Fibroblast of lung (primary cell): Measurements from ENCODE around the gene TMEM150A. TPM values are rescaled to one million over a fixed set of nuclear protein-coding genes. Genes with fewer than 3 reads are reported as not detected.

Experiments
- DNase-seq, 2 donors: peaks; one replicate each; pipeline versions ENCODE4 v3.0.0 to v3.0.0-alpha.2; 2010; ENCODE audit warnings: low read depth in 2 of 2
- H2AFZ ChIP-seq: 2 replicates; pipeline ENCODE4 v1.5.1; 2012; ENCODE audit warnings: low read length, control low read depth, inconsistent platforms
- H3K27ac ChIP-seq: 2 replicates; pipeline ENCODE4 v1.5.1; 2011; ENCODE audit warnings: low read length, control low read depth; ENCODE audit not compliant: insufficient read depth
- H3K27me3 ChIP-seq: 2 replicates; pipeline ENCODE4 v1.5.1; 2011; ENCODE audit warnings: mild to moderate bottlenecking, low read length; ENCODE audit not compliant: control insufficient read depth, insufficient read depth
- H3K36me3 ChIP-seq: 2 replicates; pipeline ENCODE4 v1.5.1; 2011; ENCODE audit warnings: low read length; ENCODE audit not compliant: control insufficient read depth, insufficient read depth
- H3K4me1 ChIP-seq: 2 replicates; pipeline ENCODE4 v1.5.1; 2011; ENCODE audit warnings: low read length; ENCODE audit not compliant: control insufficient read depth, insufficient read depth; ENCODE audit errors: extremely low read depth
- H3K4me2 ChIP-seq: 2 replicates; pipeline ENCODE4 v1.5.1; 2011; ENCODE audit warnings: low read length, control low read depth; ENCODE audit not compliant: insufficient read depth; ENCODE audit errors: extremely low read depth
- H3K4me3 ChIP-seq, 4 experiments: fragments of 200-600 bp in 1 of 4; sonication (generic) in 1 of 4; replicated peaks in 1 of 4; 2 replicates each; pipeline ENCODE4 v1.5.1; 2011 to 2016; ENCODE audit warnings: low read length in 4 of 4, low read depth in 3 of 4, mild to moderate bottlenecking in 3 of 4, control low read depth in 2 of 4, inconsistent platforms in 1 of 4, mixed read lengths in 1 of 4; ENCODE audit not compliant: insufficient read depth in 1 of 4; ENCODE audit errors: control extremely low read depth in 1 of 4
- H3K79me2 ChIP-seq: 2 replicates; pipeline ENCODE4 v1.5.1; 2012; ENCODE audit warnings: mild to moderate bottlenecking, low read length, inconsistent platforms; ENCODE audit not compliant: control insufficient read depth, insufficient read depth
- H3K9ac ChIP-seq: 2 replicates; pipeline ENCODE4 v1.5.1; 2011; ENCODE audit warnings: mild to moderate bottlenecking, low read length, control low read depth; ENCODE audit not compliant: insufficient read depth
- H3K9me3 ChIP-seq: 2 replicates; pipeline ENCODE4 v1.5.1; 2012; ENCODE audit warnings: low read depth, low read length; ENCODE audit not compliant: control insufficient read depth, insufficient read depth
- H4K20me1 ChIP-seq: 2 replicates; pipeline ENCODE4 v1.5.1; 2011; ENCODE audit warnings: low read length; ENCODE audit not compliant: control insufficient read depth, insufficient read depth; ENCODE audit errors: extremely low read depth
- CTCF ChIP-seq, 2 donors: IDR thresholded peaks in 1 of 2; conservative IDR thresholded peaks in 1 of 2; 1 replicate in 1 of 2; 2 replicates in 1 of 2; pipeline ENCODE4 v1.5.1; 2011 to 2012; ENCODE audit warnings: low read length in 2 of 2, control low read depth in 1 of 2, inconsistent platforms in 1 of 2, low read depth in 1 of 2, mild to moderate bottlenecking in 1 of 2
- EZH2 ChIP-seq: IDR thresholded peaks from 2 replicates; pipeline ENCODE4 v1.5.1; 2012; ENCODE audit warnings: low read length, control low read depth, mild to moderate bottlenecking; ENCODE audit errors: missing control alignments
- polyA plus RNA-seq, 2 donors: library from polyadenylated mRNA; depleted of rRNA in 1 of 2; stranded (reverse) in 1 of 2; unstranded in 1 of 2; fragments of >200 nt; gene quantifications; 2 replicates each; pipeline ENCODE4 v1.2.1, GENCODE V29; 2011 to 2012; ENCODE audit warnings: missing spikeins in 1 of 2
- total RNA-seq: library from RNA; depleted of rRNA; stranded (reverse); fragments of >200 nt; gene quantifications from 2 replicates; pipeline ENCODE4 v1.2.1, GENCODE V29; 2014

The TMEM150A gene
- total and polyA plus RNA-seq, 2 donors (not counting 1 experiment from before 2014, with no cell fraction given), result 13.2 to 15.5 TPM

GRCh38 chr2:85596026-85596333 is 6.5 kb downstream of the TMEM150A start:
- Histone ChIP-seq H3K4me3 (peak overlapping the region; percentile 49 to 95 (median 81)), H3K9ac (peak overlapping the region; percentile 86), H4K20me1 (no peaks in the 10 kb centered on the region), H3K27ac (peak overlapping the region; percentile 88), H3K4me2 (peak overlapping the region; percentile 80), H3K79me2 (peaks cover 26% of the 10 kb centered on the region), H3K27me3 (no peaks in the 10 kb centered on the region), H2AFZ (no peak overlapping the region), H3K9me3 (no peaks in the 10 kb centered on the region), H3K36me3 (peaks cover 21% of the 10 kb centered on the region), H3K4me1 (peaks cover 24% of the 10 kb centered on the region)
- DNase-seq, result no peak
- TF ChIP-seq EZH2, result no peak
- TF ChIP-seq CTCF (conservative IDR thresholded peaks at IDR 0.05 in 1 of 2, IDR thresholded peaks at IDR 0.05 in 1 of 2; ENCODE audit: low read depth in 1 of 2, low read length in 2 of 2), result no peak

- no peak for TF ChIP-seq CTCF (conservative IDR thresholded peaks at IDR 0.05 in 1 of 2, IDR thresholded peaks at IDR 0.05 in 1 of 2; ENCODE audit: low read depth in 1 of 2, low read length in 2 of 2)
- TF ChIP-seq EZH2, result no peak
- peak within 1 kb of the TSS; percentile 84 for H3K4me2 ChIP-seq
- H3K27ac ChIP-seq, result peak within 1 kb of the TSS; percentile 88
- H3K79me2 ChIP-seq, result peaks cover 26% of the 10 kb centered on the region
- no peaks in the 10 kb centered on the region for H3K27me3 ChIP-seq
- H3K36me3 ChIP-seq, result peaks cover 21% of the 10 kb centered on the region
- peak within 1 kb of the TSS; percentile 51 for H2AFZ ChIP-seq
- peaks cover 29% of the 10 kb centered on the region for H3K4me1 ChIP-seq
- peak within 1 kb of the TSS; percentile 86 for H3K9ac ChIP-seq
- no peaks in the 10 kb centered on the region for H3K9me3 ChIP-seq
- DNase-seq, result peak; percentile 99
- peak within 1 kb of the TSS; percentile 49 to 95 (median 81) for H3K4me3 ChIP-seq
- H4K20me1 ChIP-seq, result no peaks in the 10 kb centered on the region
Measured at GRCh38 chr2:85595301-85596025, 7.0 kb downstream of the TMEM150A start, which contains the start of gene RNF181. Gene RNF181, plus strand, starts transcription at chr2:85595745. Its CDS starts 19 bp downstream, at chr2:85595764.

GRCh38 chr2:85594715-85595300 is 7.7 kb downstream of the TMEM150A start:
- Histone ChIP-seq H3K27ac (peak overlapping the region; percentile 88), H3K4me3 (peak overlapping the region; percentile 43 to 95 (median 64)), H3K9me3 (no peaks in the 10 kb centered on the region), H3K27me3 (no peaks in the 10 kb centered on the region), H2AFZ (peak overlapping the region; percentile 51), H3K4me2 (peak overlapping the region; percentile 84), H3K4me1 (peaks cover 34% of the 10 kb centered on the region), H4K20me1 (no peaks in the 10 kb centered on the region), H3K9ac (peak overlapping the region; percentile 70), H3K79me2 (peaks cover 26% of the 10 kb centered on the region), H3K36me3 (peaks cover 19% of the 10 kb centered on the region)
- DNase-seq, result no peak
- no peak for TF ChIP-seq CTCF (conservative IDR thresholded peaks at IDR 0.05 in 1 of 2, IDR thresholded peaks at IDR 0.05 in 1 of 2; ENCODE audit: low read depth in 1 of 2, low read length in 2 of 2)
- TF ChIP-seq EZH2, result no peak
